ENCODE results near the gene CD109. TPM values are rescaled to one million over a fixed set of nuclear protein-coding genes. Genes with fewer than 3 reads are reported as not detected.
"Not testable (repeated sequence)": the region's sequence is repeated elsewhere in the genome, so short reads cannot be mapped to it uniquely, and the experiment has no call there.

Gene CD109
- total and polyA plus RNA-seq, 2 of the 8 experiments (the other 6 are each of a cell fraction or from before 2014, with no cell fraction given) = 1.4 to 5.3 TPM

GRCh38 chr6:73680289-73680918 lies 15.6 kb upstream of the CD109 start (continued):
- no peak for TF ChIP-seq CTCF (IDR thresholded peaks at IDR 0.05; ENCODE audit: control extremely low read depth in 1 of 3, insufficient read depth in 1 of 3, low read depth in 1 of 3, low read length in 3 of 3)

GRCh38 chr6:73683574-73683973 lies 12.4 kb upstream of the CD109 start:
- not testable (repeated sequence) for H3K36me3 ChIP-seq (ENCODE audit: control insufficient read depth in 2 of 4, insufficient read depth in 4 of 4, low read length in 3 of 4); H3K56ac ChIP-seq (replicated peaks; ENCODE audit: insufficient read length, low read depth, low read length); H3K4ac ChIP-seq (replicated peaks; ENCODE audit: insufficient read length, low read depth, low read length); H4K20me1 ChIP-seq (replicated peaks in 1 of 2; ENCODE audit: control insufficient read depth in 1 of 2, insufficient read depth in 2 of 2, low read length in 2 of 2); H3K79me2 ChIP-seq (ENCODE audit: control insufficient read depth in 1 of 2, insufficient read depth in 2 of 2, low read length in 2 of 2); H2BK5ac ChIP-seq (ENCODE audit: low read depth, low read length); H3K27ac ChIP-seq (ENCODE audit: low read depth, low read length); H4K5ac ChIP-seq (ENCODE audit: insufficient read length, low read depth, low read length); H4K91ac ChIP-seq (replicated peaks; ENCODE audit: insufficient read length, low read length); FAIRE-seq; H2BK12ac ChIP-seq (ENCODE audit: low read depth, low read length); H3K18ac ChIP-seq (ENCODE audit: extremely low read depth, low read length); H2AK5ac ChIP-seq (ENCODE audit: low read depth, low read length); H3K4me1 ChIP-seq (replicated peaks in 1 of 4; ENCODE audit: control insufficient read depth in 3 of 4, insufficient read depth in 4 of 4, low read length in 3 of 4); H2BK15ac ChIP-seq (ENCODE audit: low read length); H3K9ac ChIP-seq (replicated peaks in 1 of 4; ENCODE audit: extremely low read depth in 1 of 4, low read depth in 3 of 4, low read length in 3 of 4); H3K4me3 ChIP-seq (ENCODE audit: extremely low read depth in 1 of 4, insufficient read depth in 2 of 4, low read depth in 3 of 4, low read length in 4 of 4); H3K4me2 ChIP-seq (ENCODE audit: insufficient read depth in 1 of 2, low read depth in 2 of 2, low read length in 2 of 2); H3K14ac ChIP-seq (ENCODE audit: insufficient read length); H2BK120ac ChIP-seq (replicated peaks; ENCODE audit: low read depth, low read length); DNase-seq (ENCODE audit: low read depth in 1 of 2, low spot score in 2 of 2); H3K27me3 ChIP-seq (replicated peaks in 1 of 4; ENCODE audit: control insufficient read depth in 3 of 4, extremely low read depth in 1 of 4, insufficient read depth in 3 of 4, low read length in 3 of 4); H2BK20ac ChIP-seq (ENCODE audit: low read length); H2AFZ ChIP-seq (ENCODE audit: low read length); H3K79me1 ChIP-seq (ENCODE audit: low read depth, low read length); H4K8ac ChIP-seq (ENCODE audit: extremely low read depth, insufficient read depth, low read length); H3K23ac ChIP-seq (ENCODE audit: insufficient read length); H3K9me3 ChIP-seq (ENCODE audit: insufficient read depth in 2 of 2, low read depth in 1 of 2, low read length in 1 of 2); H3K23me2 ChIP-seq (ENCODE audit: low read depth, low read length)
- POLR2A ChIA-PET (ENCODE audit: partially characterized antibody) = interaction anchor here (1.6 kb wide), 1 partner anchor 164 kb away, joined by 5 read pairs; no protein-coding TSS in a partner anchor
- WGBS, 2 experiments (ENCODE audit: extremely low coverage in 1 of 2, insufficient coverage in 1 of 2, insufficient read length in 1 of 2, insufficient replicate concordance in 2 of 2, low coverage in 1 of 2, low lambda C conversion rate in 2 of 2, missing lambda C conversion rate in 1 of 2) = 89% methylated on average over 2 of the region's 2 CpGs; no CpG with 5 or more reads in 1 of the 2 experiments
- CTCF ChIA-PET (ENCODE audit: partially characterized antibody) = interaction anchor here (1.0 to 5.1 kb wide), 4 partner anchors 8 to 407 kb away, joined by 4 to 26 read pairs (median 8); no protein-coding TSS in a partner anchor

Data from H1 (cell line).